Trophoblast cell (in vitro differentiated cells and primary cell): Measurements from ENCODE around the gene PRKAB2.
A peak's percentile ranks its signal among the peaks of the same experiment; 100 is the strongest.

Experiments
- DNase-seq, 2 donors: peaks; one replicate each; pipeline ENCODE4 v3.0.0-alpha.2; 2016
- H2AFZ ChIP-seq: 2 replicates; pipeline ENCODE4 v1.6.1; 2013; ENCODE audit warnings: low read length, moderate library complexity, mild to moderate bottlenecking; ENCODE audit not compliant: insufficient read depth, poor library complexity
- H2AK5ac ChIP-seq: 2 replicates; pipeline ENCODE4 v1.6.1; 2013; ENCODE audit warnings: mild to moderate bottlenecking, low read length
- H2BK120ac ChIP-seq: 2 replicates; pipeline ENCODE4 v1.6.1; 2013; ENCODE audit warnings: low read length, mild to moderate bottlenecking, moderate library complexity; ENCODE audit not compliant: insufficient read depth, poor library complexity
- H2BK12ac ChIP-seq: 2 replicates; pipeline ENCODE4 v1.6.1; 2013; ENCODE audit warnings: mild to moderate bottlenecking, low read length, moderate library complexity
- H2BK5ac ChIP-seq: 2 replicates; pipeline ENCODE4 v1.6.1; 2013; ENCODE audit warnings: low read length, low read depth, moderate library complexity, mild to moderate bottlenecking; ENCODE audit not compliant: poor library complexity
- H3K14ac ChIP-seq: 2 replicates; pipeline ENCODE4 v1.6.1; 2013; ENCODE audit warnings: mild to moderate bottlenecking, low read length
- H3K18ac ChIP-seq: 2 replicates; pipeline ENCODE4 v1.6.1; 2013; ENCODE audit warnings: mild to moderate bottlenecking, low read length
- H3K23ac ChIP-seq: 2 replicates; pipeline ENCODE4 v1.6.1; 2013; ENCODE audit warnings: low read length
- H3K27ac ChIP-seq: 2 replicates; pipeline ENCODE4 v1.5.1; 2013; ENCODE audit warnings: low read depth, mild to moderate bottlenecking, inconsistent platforms, low read length, moderate library complexity
- H3K27me3 ChIP-seq: 2 replicates; pipeline ENCODE4 v1.6.1; 2013; ENCODE audit warnings: inconsistent platforms, mild to moderate bottlenecking, low read length, moderate library complexity; ENCODE audit not compliant: insufficient read depth
- H3K36me3 ChIP-seq, 2 experiments: 1 replicate in 1 of 2; 2 replicates in 1 of 2; pipeline ENCODE4 v1.6.1; 2013; ENCODE audit warnings: low read length in 2 of 2, mild to moderate bottlenecking in 2 of 2, moderate library complexity in 1 of 2; ENCODE audit not compliant: insufficient read depth in 2 of 2, control insufficient read depth in 1 of 2
- H3K4ac ChIP-seq: 2 replicates; pipeline ENCODE4 v1.6.1; 2013; ENCODE audit warnings: low read depth, mild to moderate bottlenecking, low read length, moderate library complexity
- H3K4me1 ChIP-seq, 2 experiments: 1 replicate in 1 of 2; 2 replicates in 1 of 2; pipeline ENCODE4 v1.6.1; 2013; ENCODE audit warnings: low read length in 2 of 2, mild to moderate bottlenecking in 2 of 2, moderate library complexity in 1 of 2; ENCODE audit not compliant: insufficient read depth in 2 of 2, control insufficient read depth in 1 of 2
- H3K4me2 ChIP-seq: 2 replicates; pipeline ENCODE4 v1.6.1; 2013; ENCODE audit warnings: inconsistent platforms, mild to moderate bottlenecking, low read length, moderate library complexity
- H3K4me3 ChIP-seq: 2 replicates; pipeline ENCODE4 v1.5.1; 2013; ENCODE audit warnings: mild to moderate bottlenecking, low read depth, low read length, inconsistent platforms
- H3K79me1 ChIP-seq: one replicate; pipeline ENCODE4 v1.6.1; 2013; ENCODE audit warnings: low read length
- H3K79me2 ChIP-seq: 2 replicates; pipeline ENCODE4 v1.6.1; 2013; ENCODE audit warnings: low read length, mild to moderate bottlenecking; ENCODE audit not compliant: control insufficient read depth, insufficient read depth, poor library complexity
- H3K9ac ChIP-seq: 2 replicates; pipeline ENCODE4 v1.6.1; 2013; ENCODE audit warnings: mild to moderate bottlenecking, low read length
- H3K9me3 ChIP-seq: 2 replicates; pipeline ENCODE4 v1.6.1; 2013; ENCODE audit warnings: low read depth, mild to moderate bottlenecking, control low read depth, inconsistent platforms, low read length; ENCODE audit not compliant: insufficient read depth
- H4K12ac ChIP-seq: 2 replicates; pipeline ENCODE4 v1.6.1; 2013; ENCODE audit warnings: low read depth, mild to moderate bottlenecking, low read length, moderate library complexity
- H4K8ac ChIP-seq: 2 replicates; pipeline ENCODE4 v1.6.1; 2013; ENCODE audit warnings: low read depth, mild to moderate bottlenecking, low read length, moderate library complexity
- H4K91ac ChIP-seq: one replicate; pipeline ENCODE4 v1.6.1; 2013; ENCODE audit warnings: low read depth, mild to moderate bottlenecking, low read length, moderate library complexity
- WGBS: extraction: QIAGEN DNeasy Blood & Tissue Kit; methylation state at CpG from one replicate; pipeline ENCODE4 v1.1.7; 2013; ENCODE audit warnings: missing lambda C conversion rate; ENCODE audit not compliant: insufficient read length, insufficient coverage; ENCODE audit errors: extremely low coverage; 5-methylcytosine and 5-hydroxymethylcytosine counted together

PRKAB2 gene

DNA sequence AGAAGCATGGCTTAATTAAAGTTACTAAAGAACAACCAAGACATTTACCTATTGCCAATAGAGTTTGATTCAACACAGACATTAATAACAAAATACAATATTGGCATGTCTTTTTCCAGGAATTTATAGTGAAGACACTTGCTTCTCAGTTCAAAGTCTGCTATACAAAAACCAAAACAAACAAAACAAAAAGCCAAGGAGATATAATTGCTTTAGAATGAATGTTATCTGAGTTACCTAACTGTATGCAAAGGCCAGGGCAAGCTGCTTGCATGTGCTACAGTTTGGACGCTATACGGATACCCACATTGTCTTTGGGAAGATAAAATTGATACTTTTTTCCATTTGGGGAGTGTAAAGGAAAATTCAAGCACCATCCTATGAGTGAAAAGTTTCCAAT lies 39.3 kb upstream of the PRKAB2 start:
- no peak overlapping the region for H2AK5ac ChIP-seq
- no peak overlapping the region for H2AFZ ChIP-seq
- no peak overlapping the region for H3K4ac ChIP-seq
- no peaks in the 10 kb centered on the region for H3K36me3 ChIP-seq
- H3K79me2 ChIP-seq: no peaks in the 10 kb centered on the region
- no peaks in the 10 kb centered on the region for H3K27me3 ChIP-seq
- H4K8ac ChIP-seq: no peak overlapping the region
- no peak overlapping the region for H2BK5ac ChIP-seq
- H3K9ac ChIP-seq: no peak overlapping the region
- no peak overlapping the region for H3K18ac ChIP-seq
- no peaks in the 10 kb centered on the region for H3K9me3 ChIP-seq
- no peak overlapping the region for H3K4me2 ChIP-seq
- H3K79me1 ChIP-seq: no peaks in the 10 kb centered on the region
- no peak overlapping the region for H2BK12ac ChIP-seq
- H2BK120ac ChIP-seq: no peak overlapping the region
- no peak overlapping the region for H3K14ac ChIP-seq
- no peak overlapping the region for H3K4me3 ChIP-seq
- no peak overlapping the region for H3K23ac ChIP-seq
- peaks cover 3 to 4% of the 10 kb centered on the region in 2 experiments for H3K4me1 ChIP-seq
- DNase-seq: peak; percentile 1 to 27
- no CpG with 5 or more reads among the region's 2 CpGs for WGBS
- no peak overlapping the region for H4K12ac ChIP-seq
- H4K91ac ChIP-seq: no peak overlapping the region
- no peak overlapping the region for H3K27ac ChIP-seq

DNA sequence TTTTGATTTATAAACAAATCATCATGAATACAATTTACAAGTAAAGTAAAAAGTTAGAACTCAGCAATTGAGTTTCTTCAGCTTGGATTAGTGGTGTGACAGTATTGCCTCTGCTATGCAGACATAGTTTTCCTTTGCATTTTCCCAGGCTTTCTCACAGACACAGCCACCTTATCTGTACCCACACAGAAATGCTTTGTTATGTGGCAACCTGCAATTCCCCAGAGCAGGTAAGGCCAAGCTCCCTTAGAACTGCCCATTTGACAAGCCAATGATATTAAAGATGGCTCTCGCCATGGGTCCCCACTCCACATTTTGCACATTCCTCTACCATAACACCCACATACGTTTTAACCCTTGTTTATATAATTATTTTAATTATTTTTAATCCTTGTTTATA lies 38.7 kb upstream of the PRKAB2 start:
- H3K79me1 ChIP-seq: no peaks in the 10 kb centered on the region
- H2BK5ac ChIP-seq: no peak overlapping the region
- H2AK5ac ChIP-seq: no peak overlapping the region
- no peak overlapping the region for H3K4me2 ChIP-seq
- peaks cover 3 to 4% of the 10 kb centered on the region in 2 experiments for H3K4me1 ChIP-seq
- no peak overlapping the region for H3K4ac ChIP-seq
- WGBS: 100% methylated on average over 1 of the region's 2 CpGs
- DNase-seq: peak; percentile 64 to 83
- H2BK120ac ChIP-seq: no peak overlapping the region
- H3K36me3 ChIP-seq: no peaks in the 10 kb centered on the region
- H3K18ac ChIP-seq: no peak overlapping the region
- no peaks in the 10 kb centered on the region for H3K9me3 ChIP-seq
- H3K9ac ChIP-seq: no peak overlapping the region
- H3K14ac ChIP-seq: no peak overlapping the region
- H2BK12ac ChIP-seq: no peak overlapping the region
- H2AFZ ChIP-seq: no peak overlapping the region
- no peaks in the 10 kb centered on the region for H3K79me2 ChIP-seq
- no peak overlapping the region for H3K27ac ChIP-seq
- no peak overlapping the region for H4K8ac ChIP-seq
- no peak overlapping the region for H4K12ac ChIP-seq
- no peak overlapping the region for H3K23ac ChIP-seq
- no peaks in the 10 kb centered on the region for H3K27me3 ChIP-seq
- H4K91ac ChIP-seq: no peak overlapping the region
- no peak overlapping the region for H3K4me3 ChIP-seq

DNA sequence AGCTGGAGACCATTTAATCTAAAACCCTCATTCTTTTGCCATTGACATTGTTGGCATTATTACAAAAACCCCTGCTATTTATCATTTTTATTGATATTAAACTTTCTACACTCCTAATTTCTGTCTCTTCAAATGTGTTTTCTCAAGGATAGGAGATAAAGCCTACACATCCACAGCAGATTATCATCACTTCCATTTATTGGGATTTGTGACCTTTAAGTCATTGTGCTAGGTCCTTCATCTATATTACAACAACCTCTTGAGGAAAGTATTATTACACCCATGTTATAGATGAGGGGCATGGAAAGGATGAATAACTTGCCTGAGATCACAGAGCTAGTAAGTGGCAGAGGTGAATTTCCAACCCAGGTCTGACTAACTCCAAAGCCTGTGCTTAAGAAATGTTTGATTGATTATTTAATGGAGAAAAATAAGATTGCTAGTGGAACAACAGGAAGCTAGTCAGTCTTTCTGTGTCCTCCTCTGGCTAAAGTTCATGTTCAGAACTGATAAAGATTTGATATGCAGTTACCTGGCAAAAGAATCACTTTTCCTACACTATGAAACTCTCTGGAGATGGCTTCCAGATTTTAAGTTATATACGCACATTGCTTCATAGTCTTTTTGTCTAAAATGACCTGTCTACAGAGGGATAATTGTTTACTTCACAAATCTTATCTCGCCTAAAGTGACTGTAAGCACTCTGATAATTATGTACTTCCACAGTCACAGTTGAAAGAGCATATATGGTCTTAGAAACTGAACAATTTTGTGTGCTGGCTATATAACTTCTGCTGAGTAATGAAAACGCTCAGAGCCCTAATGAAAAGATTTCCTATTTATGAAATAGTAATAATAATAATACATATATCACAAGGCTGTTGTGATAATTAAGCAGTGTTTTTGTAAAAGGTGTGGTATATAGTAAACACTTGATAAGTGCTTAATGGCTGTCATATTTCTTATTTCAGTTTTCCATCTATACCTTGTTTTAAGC lies 37.9 kb upstream of the PRKAB2 start:
- no peak for DNase-seq
- H2BK120ac ChIP-seq: no peak overlapping the region
- WGBS: no CpG with 5 or more reads among the region's 3 CpGs
- H3K9ac ChIP-seq: no peak overlapping the region
- H2AFZ ChIP-seq: no peak overlapping the region
- no peaks in the 10 kb centered on the region for H3K79me2 ChIP-seq
- no peaks in the 10 kb centered on the region for H3K27me3 ChIP-seq
- H2AK5ac ChIP-seq: no peak overlapping the region
- no peak overlapping the region for H4K8ac ChIP-seq
- no peak overlapping the region for H3K27ac ChIP-seq
- no peaks in the 10 kb centered on the region for H3K79me1 ChIP-seq
- H4K91ac ChIP-seq: no peak overlapping the region
- peaks cover 3 to 4% of the 10 kb centered on the region in 2 experiments for H3K4me1 ChIP-seq
- H3K36me3 ChIP-seq: no peaks in the 10 kb centered on the region
- no peak overlapping the region for H2BK5ac ChIP-seq
- H3K14ac ChIP-seq: no peak overlapping the region
- H4K12ac ChIP-seq: no peak overlapping the region
- H3K4ac ChIP-seq: no peak overlapping the region
- no peak overlapping the region for H3K23ac ChIP-seq
- no peaks in the 10 kb centered on the region for H3K9me3 ChIP-seq
- no peak overlapping the region for H3K4me2 ChIP-seq
- no peak overlapping the region for H3K4me3 ChIP-seq
- H2BK12ac ChIP-seq: no peak overlapping the region
- no peak overlapping the region for H3K18ac ChIP-seq

DNA sequence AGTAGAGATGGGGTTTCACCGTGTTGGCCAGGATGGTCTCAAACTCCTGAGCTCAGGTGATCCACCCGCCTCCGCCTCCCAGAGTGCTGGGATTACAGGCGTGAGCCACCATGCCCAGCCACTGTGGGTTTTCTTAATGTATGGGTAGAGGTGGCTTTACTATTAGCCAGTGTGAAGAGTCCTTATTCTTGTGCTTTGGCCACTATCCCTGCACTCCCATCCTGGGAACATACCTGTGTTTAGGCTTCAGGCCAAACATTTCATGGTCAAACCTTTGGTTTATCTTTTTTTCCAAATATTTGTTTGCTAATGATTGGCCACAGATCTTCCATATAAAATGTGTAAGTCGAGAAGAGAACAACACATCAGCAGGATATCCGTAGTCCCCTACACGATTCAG lies 36.3 kb upstream of the PRKAB2 start:
- no peak overlapping the region for H4K12ac ChIP-seq
- no peaks in the 10 kb centered on the region for H3K9me3 ChIP-seq
- H3K4me3 ChIP-seq: no peak overlapping the region
- no peak for DNase-seq
- no peak overlapping the region for H3K18ac ChIP-seq
- H3K4ac ChIP-seq: no peak overlapping the region
- no peak overlapping the region for H2AK5ac ChIP-seq
- no peak overlapping the region for H3K23ac ChIP-seq
- no peak overlapping the region for H3K14ac ChIP-seq
- H4K91ac ChIP-seq: no peak overlapping the region
- H3K36me3 ChIP-seq: no peaks in the 10 kb centered on the region
- no peak overlapping the region for H3K4me2 ChIP-seq
- H3K79me2 ChIP-seq: no peaks in the 10 kb centered on the region
- H3K4me1 ChIP-seq: peaks cover 3 to 4% of the 10 kb centered on the region in 2 experiments
- H3K27ac ChIP-seq: no peak overlapping the region
- H3K27me3 ChIP-seq: no peaks in the 10 kb centered on the region
- no peak overlapping the region for H2BK5ac ChIP-seq
- H3K9ac ChIP-seq: no peak overlapping the region
- no peaks in the 10 kb centered on the region for H3K79me1 ChIP-seq
- no peak overlapping the region for H2BK12ac ChIP-seq
- WGBS: no CpG with 5 or more reads among the region's 7 CpGs
- H2BK120ac ChIP-seq: no peak overlapping the region
- H2AFZ ChIP-seq: no peak overlapping the region
- no peak overlapping the region for H4K8ac ChIP-seq
